ENCODE results near the gene CRACDL.
"Not testable (repeated sequence)": the region's sequence is repeated elsewhere in the genome, so short reads cannot be mapped to it uniquely, and the experiment has no call there.

- TF ChIP-seq CTCF (conservative IDR thresholded peaks at IDR 0.05; ENCODE audit: low read depth, low read length); EZH2 (IDR thresholded peaks at IDR 0.05; ENCODE audit: low read length, unreplicated experiment); EZH2phosphoT487 (IDR thresholded peaks at IDR 0.05; ENCODE audit: borderline replicate concordance, low read length): not testable (repeated sequence)
These were observed 183.3 kb downstream of the CRACDL start for GRCh38 chr2:98752711-98753110.

All from PC-3 (cell line).